Measurements from ENCODE around the gene KLHL42.

GRCh38 chr12:27777141-27777540, 2.9 kb upstream of the KLHL42 start:
- TF ChIP-seq ZNF433 (tag by site-specific recombination; IDR thresholded peaks at IDR 0.05; ENCODE audit: low read depth) (no peak), ATF2 (tag by site-specific recombination; IDR thresholded peaks at IDR 0.05; ENCODE audit: low read depth) (no peak)

All from HEK293 (cell line).